Measurements from ENCODE around the gene TP53. TPM values are rescaled to one million over a fixed set of nuclear protein-coding genes. Genes with fewer than 3 reads are reported as not detected.

Gene TP53
- 100 to 1,000 TPM in 3 of 5 experiments, 10 to 100 TPM in 2; 57.9 to 226 (median 104) TPM for total RNA-seq
- polyA plus RNA-seq, result 10 to 100 TPM; 30.9 to 32.5 TPM
- total RNA-seq, result 60.4 reads per million, percentile 75 among the genes with 10 or more reads in this experiment

GRCh38 chr17:7687072-7687907 lies at the start of gene TP53:
TP53 (minus strand) TSS chr17:7687490; CDS start chr17:7676594, 10,896 bp downstream.
- H3K36me3 ChIP-seq (ENCODE audit: control insufficient read depth in 2 of 3, insufficient read depth in 3 of 3, low read length in 3 of 3), result peaks cover 0 to 11% (median 0%) of the 10 kb centered on the region in 3 experiments
- H3K4me3 Mint-ChIP-seq, result peak within 1 kb of the TSS; percentile 95 to 99 (median 97)
- peaks cover 0 to 24% (median 6%) of the 10 kb centered on the region in 5 donors for H3K36me3 Mint-ChIP-seq
- H3K4me1 Mint-ChIP-seq, result peaks cover 30 to 53% (median 46%) of the 10 kb centered on the region in 7 donors
- H3K27ac Mint-ChIP-seq, result peak within 1 kb of the TSS; percentile 99 to 100 (median 100)
- ChIA-PET CTCF (interaction anchor here (0.6 to 3.4 kb wide), 30 partner anchors 8 to 467 kb away, joined by 3 to 25 read pairs (median 5); partner anchors contain the start of genes ATP1B2, EFNB3, FXR2 and MPDU1), POLR2A (interaction anchor here (0.5 to 6.5 kb wide), 64 partner anchors 13 to 1213 kb away, joined by 3 to 101 read pairs (median 5); partner anchors contain the start of genes ACADVL, ACAP1, ATP1B2 and C17orf100)
- H3K4me3 ChIP-seq (ENCODE audit: low read length), result peak within 1 kb of the TSS; percentile 96
- no peaks in the 10 kb centered on the region for H3K27me3 ChIP-seq (ENCODE audit: control insufficient read depth in 2 of 2, insufficient read depth in 2 of 2, low read length in 2 of 2)
- H3K27me3 Mint-ChIP-seq, result no peaks in the 10 kb centered on the region
- peaks cover 28 to 31% of the 10 kb centered on the region in 2 donors for H3K4me1 ChIP-seq (ENCODE audit: control insufficient read depth in 2 of 2, insufficient read depth in 2 of 2, low read length in 2 of 2)
- H3K27ac ChIP-seq (ENCODE audit: low read depth, low read length), result peak within 1 kb of the TSS; percentile 96
- intact Hi-C loops (cut with micrococcal nuclease), result loop anchor here (1.0 to 10.0 kb wide), 21 partner anchors 36 to 1035 kb away; partner anchors contain the start of genes ATP1B2 (in 2 of the 2), CTC1 (in 2 of the 2), PFAS (in 2 of the 2) and PHF23 (in 2 of the 2)
- peaks cover 0 to 9% (median 0%) of the 10 kb centered on the region in 11 donors for H3K9me3 Mint-ChIP-seq
- DNase-seq, result peak; percentile 63 to 93 (median 88)
- H3K9me3 ChIP-seq (ENCODE audit: control insufficient read depth in 2 of 3, low read length in 3 of 3), result no peaks in the 10 kb centered on the region
- peak; percentile 66 for ATAC-seq

DNA sequence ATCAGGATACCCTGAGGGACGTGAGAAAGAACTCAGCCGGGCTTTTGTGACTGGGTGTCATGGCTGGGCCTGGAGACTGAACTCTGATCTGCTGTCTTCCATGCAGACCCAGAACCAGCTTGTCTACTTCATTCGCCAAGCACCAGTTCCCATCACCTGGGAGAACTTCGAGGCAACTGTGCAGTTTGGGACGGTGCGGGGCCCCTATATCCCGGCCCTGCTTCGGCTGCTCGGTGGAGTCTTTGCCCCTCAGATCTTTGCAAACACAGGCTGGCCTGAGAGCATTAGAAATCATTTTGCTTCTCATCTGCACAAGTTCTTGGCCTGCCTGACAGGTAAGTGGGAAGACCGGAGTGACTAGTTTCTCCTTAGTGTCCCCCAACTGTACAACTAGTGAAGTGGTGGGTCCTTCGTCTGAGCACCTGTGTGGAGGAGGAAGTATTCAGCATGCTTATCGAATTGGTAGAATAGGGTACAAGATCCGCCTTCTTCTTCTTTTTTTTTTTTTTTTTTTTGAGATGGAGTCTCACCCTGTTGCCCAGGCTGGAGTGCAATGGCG lies 45.8 kb upstream of the TP53 start:
- ChIA-PET CTCF (no interaction called here), POLR2A (no interaction called here)
- H3K27ac Mint-ChIP-seq, result no peak overlapping the region
- DNase-seq (no peak), ATAC-seq (no peak)
- no peaks in the 10 kb centered on the region for H3K4me1 ChIP-seq (ENCODE audit: control insufficient read depth in 2 of 2, insufficient read depth in 2 of 2, low read length in 2 of 2)
- intact Hi-C loops (cut with micrococcal nuclease), result no loop called here
- no peak overlapping the region for H3K4me3 ChIP-seq (ENCODE audit: low read length)
- no peak overlapping the region for H3K4me3 Mint-ChIP-seq
- no peaks in the 10 kb centered on the region for H3K9me3 ChIP-seq (ENCODE audit: control insufficient read depth in 2 of 3, low read length in 3 of 3)
- H3K36me3 ChIP-seq (ENCODE audit: control insufficient read depth in 2 of 3, insufficient read depth in 3 of 3, low read length in 3 of 3), result no peaks in the 10 kb centered on the region
- H3K9me3 Mint-ChIP-seq, result no peaks in the 10 kb centered on the region
- H3K36me3 Mint-ChIP-seq, result no peaks in the 10 kb centered on the region
- H3K27ac ChIP-seq (ENCODE audit: low read depth, low read length), result no peak overlapping the region
- peaks cover 0 to 42% (median 6%) of the 10 kb centered on the region in 5 donors for H3K27me3 Mint-ChIP-seq
- no peaks in the 10 kb centered on the region for H3K27me3 ChIP-seq (ENCODE audit: control insufficient read depth in 2 of 2, insufficient read depth in 2 of 2, low read length in 2 of 2)
- no peaks in the 10 kb centered on the region for H3K4me1 Mint-ChIP-seq

DNA sequence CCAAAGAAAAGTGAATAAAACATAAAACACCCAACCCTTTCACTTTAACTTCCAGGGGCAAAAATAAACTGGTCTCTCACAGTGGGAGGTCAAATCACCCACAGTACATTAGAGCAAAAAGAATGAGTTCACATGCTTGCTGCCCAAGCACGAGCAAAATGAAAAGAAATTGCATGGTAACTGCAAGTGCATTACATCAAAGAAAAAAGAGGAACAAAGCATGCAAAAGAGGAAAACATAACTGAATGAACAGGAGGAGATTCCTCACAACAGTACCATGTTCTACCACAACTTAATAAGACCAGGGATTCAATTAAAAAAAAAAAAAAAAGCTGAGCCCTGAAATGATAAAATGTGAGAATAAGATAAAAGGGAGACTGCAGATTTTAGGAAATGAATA lies 42.5 kb upstream of the TP53 start:
- Histone ChIP-seq H3K4me3 (ENCODE audit: low read length) (no peak overlapping the region), H3K9me3 (ENCODE audit: control insufficient read depth in 2 of 3, low read length in 3 of 3) (no peaks in the 10 kb centered on the region), H3K27me3 (ENCODE audit: control insufficient read depth in 2 of 2, insufficient read depth in 2 of 2, low read length in 2 of 2) (no peaks in the 10 kb centered on the region), H3K36me3 (ENCODE audit: control insufficient read depth in 2 of 3, insufficient read depth in 3 of 3, low read length in 3 of 3) (no peaks in the 10 kb centered on the region), H3K4me1 (ENCODE audit: control insufficient read depth in 2 of 2, insufficient read depth in 2 of 2, low read length in 2 of 2) (no peaks in the 10 kb centered on the region), H3K27ac (ENCODE audit: low read depth, low read length) (no peak overlapping the region)
- no peaks in the 10 kb centered on the region for H3K36me3 Mint-ChIP-seq
- H3K4me3 Mint-ChIP-seq, result no peak overlapping the region
- no peak for DNase-seq
- intact Hi-C loops (cut with micrococcal nuclease), result no loop called here
- ChIA-PET CTCF (interaction anchor here (0.6 kb wide), 1 partner anchor 259 kb away, joined by 3 read pairs; no protein-coding TSS in a partner anchor), POLR2A (interaction anchor here (0.6 kb wide), 1 partner anchor 8 kb away, joined by 4 read pairs; no protein-coding TSS in a partner anchor)
- no peaks in the 10 kb centered on the region for H3K4me1 Mint-ChIP-seq
- no peak overlapping the region for H3K27ac Mint-ChIP-seq
- ATAC-seq, result peak; percentile 37
- H3K9me3 Mint-ChIP-seq, result no peaks in the 10 kb centered on the region
- peaks cover 8 to 26% (median 13%) of the 10 kb centered on the region in 5 donors for H3K27me3 Mint-ChIP-seq

GRCh38 chr17:7727886-7728285 lies 40.6 kb upstream of the TP53 start:
- H3K36me3 Mint-ChIP-seq, result no peaks in the 10 kb centered on the region
- H3K27me3 Mint-ChIP-seq, result peaks cover 12 to 21% (median 18%) of the 10 kb centered on the region in 5 donors
- ChIA-PET CTCF (no interaction called here), POLR2A (no interaction called here)
- H3K4me1 Mint-ChIP-seq, result no peaks in the 10 kb centered on the region
- DNase-seq (no peak), ATAC-seq (no peak)
- no peak overlapping the region for H3K4me3 Mint-ChIP-seq
- intact Hi-C loops (cut with micrococcal nuclease), result no loop called here
- Histone ChIP-seq H3K27ac (ENCODE audit: low read depth, low read length) (no peak overlapping the region), H3K4me1 (ENCODE audit: control insufficient read depth in 2 of 2, insufficient read depth in 2 of 2, low read length in 2 of 2) (no peaks in the 10 kb centered on the region), H3K27me3 (ENCODE audit: control insufficient read depth in 2 of 2, insufficient read depth in 2 of 2, low read length in 2 of 2) (no peaks in the 10 kb centered on the region), H3K9me3 (ENCODE audit: control insufficient read depth in 2 of 3, low read length in 3 of 3) (no peaks in the 10 kb centered on the region), H3K4me3 (ENCODE audit: low read length) (no peak overlapping the region), H3K36me3 (ENCODE audit: control insufficient read depth in 2 of 3, insufficient read depth in 3 of 3, low read length in 3 of 3) (no peaks in the 10 kb centered on the region)
- H3K27ac Mint-ChIP-seq, result no peak overlapping the region
- H3K9me3 Mint-ChIP-seq, result no peaks in the 10 kb centered on the region

DNA sequence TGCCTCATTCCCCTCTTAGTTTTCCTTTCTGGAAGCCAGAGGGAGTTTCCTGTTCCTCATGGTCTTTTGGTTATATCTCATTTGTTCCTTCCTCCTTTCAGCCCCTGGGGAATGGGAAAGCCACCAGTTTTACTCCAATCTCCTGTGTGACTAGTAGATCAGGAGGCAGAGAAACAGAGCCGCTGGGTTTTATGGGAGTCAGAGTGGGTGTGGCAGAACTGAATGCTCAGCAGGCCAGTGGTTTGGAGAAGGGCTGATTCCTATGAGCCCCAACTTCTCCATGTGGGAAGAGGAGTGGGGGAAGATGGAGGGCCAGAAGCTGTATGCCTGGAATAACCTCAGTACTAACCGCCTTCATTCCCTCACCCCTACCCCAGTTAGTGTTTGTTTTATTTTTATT lies 34.3 kb upstream of the TP53 start:
- DNase-seq (no peak), ATAC-seq (no peak)
- Mint-ChIP-seq H3K4me1 (peaks cover 5 to 21% (median 11%) of the 10 kb centered on the region in 7 donors), H3K27ac (no peak overlapping the region), H3K27me3 (peaks cover 35 to 59% (median 48%) of the 10 kb centered on the region in 5 donors), H3K9me3 (no peaks in the 10 kb centered on the region), H3K4me3 (no peak overlapping the region), H3K36me3 (no peaks in the 10 kb centered on the region)
- Histone ChIP-seq H3K4me1 (ENCODE audit: control insufficient read depth in 2 of 2, insufficient read depth in 2 of 2, low read length in 2 of 2) (peaks cover 4 to 11% of the 10 kb centered on the region in 2 donors), H3K4me3 (ENCODE audit: low read length) (no peak overlapping the region), H3K36me3 (ENCODE audit: control insufficient read depth in 2 of 3, insufficient read depth in 3 of 3, low read length in 3 of 3) (no peaks in the 10 kb centered on the region), H3K9me3 (ENCODE audit: control insufficient read depth in 2 of 3, low read length in 3 of 3) (no peaks in the 10 kb centered on the region), H3K27me3 (ENCODE audit: control insufficient read depth in 2 of 2, insufficient read depth in 2 of 2, low read length in 2 of 2) (peaks cover under 1 to 2% of the 10 kb centered on the region in 2 donors), H3K27ac (ENCODE audit: low read depth, low read length) (no peak overlapping the region)
- POLR2A ChIA-PET, result no interaction called here
- CTCF ChIA-PET, result no interaction called here
- intact Hi-C loops (cut with micrococcal nuclease), result no loop called here

- ChIA-PET CTCF (no interaction called here), POLR2A (no interaction called here)
- no peak for ATAC-seq
- intact Hi-C loops (cut with micrococcal nuclease), result no loop called here
- Histone ChIP-seq H3K27me3 (ENCODE audit: control insufficient read depth in 2 of 2, insufficient read depth in 2 of 2, low read length in 2 of 2) (peaks cover 4 to 16% of the 10 kb centered on the region in 2 donors), H3K9me3 (ENCODE audit: control insufficient read depth in 2 of 3, low read length in 3 of 3) (no peaks in the 10 kb centered on the region), H3K36me3 (ENCODE audit: control insufficient read depth in 2 of 3, insufficient read depth in 3 of 3, low read length in 3 of 3) (no peaks in the 10 kb centered on the region), H3K27ac (ENCODE audit: low read depth, low read length) (no peak overlapping the region), H3K4me1 (ENCODE audit: control insufficient read depth in 2 of 2, insufficient read depth in 2 of 2, low read length in 2 of 2) (peaks cover 4 to 11% of the 10 kb centered on the region in 2 donors), H3K4me3 (ENCODE audit: low read length) (no peak overlapping the region)
- H3K4me3 Mint-ChIP-seq, result no peak overlapping the region
- H3K4me1 Mint-ChIP-seq, result peaks cover 5 to 25% (median 15%) of the 10 kb centered on the region in 7 donors
- no peaks in the 10 kb centered on the region for H3K9me3 Mint-ChIP-seq
- peaks cover 38 to 74% (median 60%) of the 10 kb centered on the region in 5 donors for H3K27me3 Mint-ChIP-seq
- DNase-seq, result no peak
- no peak overlapping the region for H3K27ac Mint-ChIP-seq
- no peaks in the 10 kb centered on the region for H3K36me3 Mint-ChIP-seq
These were observed 32.8 kb upstream of the TP53 start for GRCh38 chr17:7720125-7720524.
